Tibial nerve (tissue), 4 donors: ENCODE measurements around the gene CNOT10. TPM values are rescaled to one million over a fixed set of nuclear protein-coding genes. Genes with fewer than 3 reads are reported as not detected.

ENCODE experiments used
- DNase-seq, 2 donors: peaks; one replicate each; pipeline ENCODE4 v3.0.0-alpha.2; 2019; ENCODE audit warnings: low spot score in 2 of 2
- H3K27ac ChIP-seq, 4 donors: fragments of 200-600 bp; sonication (generic) in 3 of 4; one replicate each; pipeline ENCODE4 v1.5.1; 2017 to 2019; ENCODE audit warnings: mild to moderate bottlenecking in 1 of 4
- H3K27me3 ChIP-seq, 2 donors: fragments of 200-600 bp; sonication (generic) in 1 of 2; one replicate each; pipeline versions ENCODE4 v1.5.1 to v1.6.0; 2017 to 2019
- H3K36me3 ChIP-seq, 3 donors: fragments of 200-600 bp; sonication (generic); one replicate each; pipeline ENCODE4 v1.5.1; 2018 to 2019
- H3K4me1 ChIP-seq, 4 donors: fragments of 200-600 bp; sonication (generic) in 3 of 4; one replicate each; pipeline ENCODE4 v1.5.1; 2017 to 2019
- H3K4me3 ChIP-seq, 4 donors: fragments of 200-600 bp; sonication (generic) in 3 of 4; one replicate each; pipeline ENCODE4 v1.5.1; 2017 to 2019; ENCODE audit warnings: mild to moderate bottlenecking in 1 of 4, moderate library complexity in 1 of 4
- H3K9me3 ChIP-seq, 4 donors: fragments of 200-600 bp; sonication (generic) in 3 of 4; one replicate each; pipeline ENCODE4 v1.5.1; 2017 to 2019
- CTCF ChIP-seq, 5 experiments: fragments of 200-600 bp in 3 of 5; fragments of 450-650 bp in 2 of 5; sonication (generic) in 3 of 5; IDR thresholded peaks; one replicate each; pipeline ENCODE4 v1.5.1; 2016 to 2019; ENCODE audit warnings: antibody characterized with exemption in 5 of 5, mild to moderate bottlenecking in 3 of 5, moderate library complexity in 2 of 5
- EP300 ChIP-seq, 2 donors: sonication (generic); formaldehyde crosslinking; IDR thresholded peaks; one replicate each; pipeline ENCODE4 v1.6.1; 2017; ENCODE audit warnings: antibody characterized with exemption in 2 of 2, mild to moderate bottlenecking in 1 of 2
- POLR2A ChIP-seq, 2 donors: fragments of 450-650 bp; IDR thresholded peaks; one replicate each; pipeline ENCODE4 v1.6.1; 2017; ENCODE audit warnings: antibody characterized with exemption in 2 of 2, mild to moderate bottlenecking in 2 of 2, moderate library complexity in 2 of 2
- WGBS, 2 donors: methylation state at CpG; one replicate each; pipeline ENCODE4 v1.1.5; 2018; 5-methylcytosine and 5-hydroxymethylcytosine counted together
- total RNA-seq, 4 donors: library from RNA; depleted of rRNA; stranded (reverse); fragments of >200 nt; gene quantifications; one replicate each; pipeline ENCODE4 v1.1.0, GENCODE V29; 2016

Gene CNOT10
- total RNA-seq, 4 donors from 2014 or later: 19.4 to 27.9 (median 22.0) TPM

- H3K4me3 ChIP-seq: no peak overlapping the region
- 92 to 97% methylated on average over 4 of the region's 4 CpGs for WGBS, 2 donors
Observed at GRCh38 chr3:32691847-32692246, 6.9 kb downstream of the CNOT10 start.

GRCh38 chr3:32696523-32696922, 11.5 kb downstream of the CNOT10 start:
- Histone ChIP-seq H3K27ac (no peak overlapping the region), H3K9me3 (no peaks in the 10 kb centered on the region), H3K36me3 (no peaks in the 10 kb centered on the region), H3K27me3 (no peaks in the 10 kb centered on the region), H3K4me3 (no peak overlapping the region), H3K4me1 (no peaks in the 10 kb centered on the region)
- no peak for DNase-seq
- TF ChIP-seq CTCF (IDR thresholded peaks at IDR 0.05) (no peak), EP300 (IDR thresholded peaks at IDR 0.05) (no peak), POLR2A (IDR thresholded peaks at IDR 0.05) (no peak)
- 93 to 97% methylated on average over 3 of the region's 3 CpGs for WGBS, 2 donors

More at GRCh38 chr3:32691847-32692246, 6.9 kb downstream of the CNOT10 start:
- no peak for TF ChIP-seq EP300 (IDR thresholded peaks at IDR 0.05)
- no peak for TF ChIP-seq CTCF (IDR thresholded peaks at IDR 0.05)
- TF ChIP-seq POLR2A (IDR thresholded peaks at IDR 0.05): no peak
- Histone ChIP-seq H3K4me1 (peaks cover 0 to 4% (median 0%) of the 10 kb centered on the region in 4 donors), H3K27ac (no peak overlapping the region), H3K27me3 (no peaks in the 10 kb centered on the region), H3K9me3 (no peaks in the 10 kb centered on the region), H3K36me3 (peaks cover 0 to 11% (median 0%) of the 10 kb centered on the region in 3 donors)
- no peak for DNase-seq

GRCh38 chr3:32698506-32698905, 13.5 kb downstream of the CNOT10 start:
- H3K9me3 ChIP-seq: no peaks in the 10 kb centered on the region
- 75 to 79% methylated on average over 2 of the region's 2 CpGs for WGBS, 2 donors
- no peaks in the 10 kb centered on the region for H3K27me3 ChIP-seq
- TF ChIP-seq EP300 (IDR thresholded peaks at IDR 0.05) (no peak), CTCF (IDR thresholded peaks at IDR 0.05) (no peak), POLR2A (IDR thresholded peaks at IDR 0.05) (no peak)
- H3K4me3 ChIP-seq: no peak overlapping the region
- H3K4me1 ChIP-seq: peaks cover 0 to 5% (median 0%) of the 10 kb centered on the region in 4 donors
- no peaks in the 10 kb centered on the region for H3K36me3 ChIP-seq
- no peak for DNase-seq
- H3K27ac ChIP-seq: no peak overlapping the region

GRCh38 chr3:32699429-32699828, 14.4 kb downstream of the CNOT10 start:
- no peak for TF ChIP-seq CTCF (IDR thresholded peaks at IDR 0.05)
- no peak for TF ChIP-seq POLR2A (IDR thresholded peaks at IDR 0.05)
- Histone ChIP-seq H3K36me3 (no peaks in the 10 kb centered on the region), H3K27me3 (no peaks in the 10 kb centered on the region), H3K4me3 (no peak overlapping the region), H3K4me1 (peaks cover 0 to 8% (median 0%) of the 10 kb centered on the region in 4 donors), H3K27ac (no peak overlapping the region), H3K9me3 (no peaks in the 10 kb centered on the region)
- no peak for DNase-seq
- WGBS, 2 donors: 97 to 98% methylated on average over 2 of the region's 2 CpGs

- Histone ChIP-seq H3K9me3 (no peaks in the 10 kb centered on the region), H3K4me1 (peaks cover 0 to 8% (median 0%) of the 10 kb centered on the region in 4 donors), H3K36me3 (no peaks in the 10 kb centered on the region), H3K27ac (no peak overlapping the region), H3K27me3 (no peaks in the 10 kb centered on the region), H3K4me3 (no peak overlapping the region)
- TF ChIP-seq CTCF (IDR thresholded peaks at IDR 0.05): no peak
- no peak for TF ChIP-seq EP300 (IDR thresholded peaks at IDR 0.05)
- no peak for TF ChIP-seq POLR2A (IDR thresholded peaks at IDR 0.05)
- WGBS, 2 donors: 79 to 80% methylated on average over 6 of the region's 6 CpGs
- DNase-seq: no peak
Observed at GRCh38 chr3:32700244-32700643, 15.3 kb downstream of the CNOT10 start.
